Measurements from ENCODE around the gene FZR1. TPM values are rescaled to one million over a fixed set of nuclear protein-coding genes. Genes with fewer than 3 reads are reported as not detected.
A peak's percentile ranks its signal among the peaks of the same experiment; 100 is the strongest.

The FZR1 gene
- total and polyA plus RNA-seq, 2 of the 8 experiments (the other 6 are each of a cell fraction or from before 2014, with no cell fraction given) = 21.6 to 35.5 TPM

DNA sequence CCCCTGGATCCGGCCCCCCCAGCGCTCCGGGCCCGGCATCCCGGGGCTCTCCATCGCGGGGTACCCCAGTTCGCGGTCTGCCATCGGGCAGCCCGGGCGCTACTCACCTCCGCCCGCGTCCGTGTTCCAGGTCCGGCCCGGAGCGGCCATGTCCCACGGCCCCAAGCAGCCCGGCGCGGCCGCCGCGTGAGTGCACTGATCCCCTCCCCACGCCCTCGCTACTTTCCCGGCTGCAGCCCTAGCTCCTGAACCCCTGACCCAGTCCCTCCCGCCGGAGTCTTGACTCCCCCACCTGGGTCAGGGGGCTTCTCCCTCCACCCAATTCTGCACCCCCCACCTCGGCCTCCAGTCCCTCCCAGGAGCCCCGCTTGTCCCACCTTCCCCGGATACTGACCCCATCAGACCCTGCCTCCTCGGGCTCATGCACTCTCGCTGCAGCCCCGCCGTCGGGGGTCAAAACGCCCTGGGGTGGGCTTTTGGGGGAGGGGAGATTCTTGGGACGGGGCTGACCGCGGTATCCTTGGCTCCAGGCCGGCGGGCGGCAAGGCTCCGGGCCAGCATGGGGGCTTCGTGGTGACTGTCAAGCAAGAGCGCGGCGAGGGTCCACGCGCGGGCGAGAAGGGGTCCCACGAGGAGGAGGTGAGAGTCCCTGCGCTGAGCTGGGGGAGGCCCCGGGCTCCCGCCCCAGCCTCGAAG lies 67.2 kb downstream of the FZR1 start:
- Histone ChIP-seq H2AFZ (ENCODE audit: low read length) (no peak overlapping the region), H3K9ac (replicated peaks in 1 of 4; ENCODE audit: extremely low read depth in 1 of 4, low read depth in 3 of 4, low read length in 3 of 4) (peak overlapping the region in 3 of 4 experiments; percentile 42 to 60 (median 56); a peak in 5 of 7 replicates)
- no peak for TF ChIP-seq KDM1A (IDR thresholded peaks at IDR 0.05; ENCODE audit: borderline replicate concordance, low read length)
- no peak for TF ChIP-seq CBX8 (IDR thresholded peaks at IDR 0.05; ENCODE audit: borderline replicate concordance, low read depth, low read length)
- no peak for TF ChIP-seq RFX5 (IDR thresholded peaks at IDR 0.05; ENCODE audit: borderline replicate concordance, low read depth, low read length)
- TF ChIP-seq, protein P1, sequence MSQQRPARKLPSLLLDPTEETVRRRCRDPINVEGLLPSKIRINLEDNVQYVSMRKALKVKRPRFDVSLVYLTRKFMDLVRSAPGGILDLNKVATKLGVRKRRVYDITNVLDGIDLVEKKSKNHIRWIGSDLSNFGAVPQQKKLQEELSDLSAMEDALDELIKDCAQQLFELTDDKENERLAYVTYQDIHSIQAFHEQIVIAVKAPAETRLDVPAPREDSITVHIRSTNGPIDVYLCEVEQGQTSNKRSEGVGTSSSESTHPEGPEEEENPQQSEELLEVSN (IDR thresholded peaks at IDR 0.05) = no peak
- peak; percentile 43; the same call in 1 of the 2 replicates for TF ChIP-seq YY1 (IDR thresholded peaks at IDR 0.05; ENCODE audit: low read depth, low read length)
- TF ChIP-seq, protein P2, sequence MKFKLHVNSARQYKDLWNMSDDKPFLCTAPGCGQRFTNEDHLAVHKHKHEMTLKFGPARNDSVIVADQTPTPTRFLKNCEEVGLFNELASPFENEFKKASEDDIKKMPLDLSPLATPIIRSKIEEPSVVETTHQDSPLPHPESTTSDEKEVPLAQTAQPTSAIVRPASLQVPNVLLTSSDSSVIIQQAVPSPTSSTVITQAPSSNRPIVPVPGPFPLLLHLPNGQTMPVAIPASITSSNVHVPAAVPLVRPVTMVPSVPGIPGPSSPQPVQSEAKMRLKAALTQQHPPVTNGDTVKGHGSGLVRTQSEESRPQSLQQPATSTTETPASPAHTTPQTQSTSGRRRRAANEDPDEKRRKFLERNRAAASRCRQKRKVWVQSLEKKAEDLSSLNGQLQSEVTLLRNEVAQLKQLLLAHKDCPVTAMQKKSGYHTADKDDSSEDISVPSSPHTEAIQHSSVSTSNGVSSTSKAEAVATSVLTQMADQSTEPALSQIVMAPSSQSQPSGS (IDR thresholded peaks at IDR 0.05; ENCODE audit: low read length) = no peak
- TF ChIP-seq PHF8 (conservative IDR thresholded peaks at IDR 0.05; ENCODE audit: low read depth, low read length) = peak; percentile 13; the same call in 1 of the 2 replicates
- no peak for TF ChIP-seq TCF12 (IDR thresholded peaks at IDR 0.05; ENCODE audit: low read depth, low read length)
- no peak for TF ChIP-seq SRF (IDR thresholded peaks at IDR 0.05; ENCODE audit: low read depth, low read length)

More for the DNA sequence above, 67.2 kb downstream of the FZR1 start:
- no peak overlapping the region for H3K14ac ChIP-seq (ENCODE audit: insufficient read length)
- H3K4ac ChIP-seq (replicated peaks; ENCODE audit: insufficient read length, low read depth, low read length) = peak overlapping the region; percentile 69
- H3K79me2 ChIP-seq (ENCODE audit: control insufficient read depth in 1 of 2, insufficient read depth in 2 of 2, low read length in 2 of 2) = no peaks in the 10 kb centered on the region
- peaks cover 21% of the 10 kb centered on the region; the same call in 1 of the 2 replicates for H3K23me2 ChIP-seq (ENCODE audit: low read depth, low read length)
- H3K36me3 ChIP-seq (ENCODE audit: control insufficient read depth in 2 of 4, insufficient read depth in 4 of 4, low read length in 3 of 4) = no peaks in the 10 kb centered on the region
- no peak overlapping the region for H4K5ac ChIP-seq (ENCODE audit: insufficient read length, low read depth, low read length)
- H4K8ac ChIP-seq (ENCODE audit: extremely low read depth, insufficient read depth, low read length) = no peak overlapping the region
- no peak overlapping the region for H2BK120ac ChIP-seq (replicated peaks; ENCODE audit: low read depth, low read length)
- no peaks in the 10 kb centered on the region for H3K27me3 ChIP-seq (replicated peaks in 1 of 4; ENCODE audit: control insufficient read depth in 3 of 4, extremely low read depth in 1 of 4, insufficient read depth in 3 of 4, low read length in 3 of 4)
- peak overlapping the region; percentile 24; the same call in 1 of the 2 replicates for H2BK5ac ChIP-seq (ENCODE audit: low read depth, low read length)
- no peak overlapping the region for H2BK20ac ChIP-seq (ENCODE audit: low read length)
- peak overlapping the region; percentile 66 to 97 (median 82) for H3K4me3 ChIP-seq (ENCODE audit: extremely low read depth in 1 of 4, insufficient read depth in 2 of 4, low read depth in 3 of 4, low read length in 4 of 4)
- H3K9me3 ChIP-seq (ENCODE audit: insufficient read depth in 2 of 2, low read depth in 1 of 2, low read length in 1 of 2) = no peaks in the 10 kb centered on the region
- POLR2A ChIA-PET (ENCODE audit: partially characterized antibody) = interaction anchor here (0.6 to 2.2 kb wide), 6 partner anchors 14 to 412 kb away, joined by 3 to 5 read pairs (median 3); partner anchors contain the start of genes EEF2 and MFSD12
- no peak overlapping the region for H4K91ac ChIP-seq (replicated peaks; ENCODE audit: insufficient read length, low read length)
- no peak overlapping the region for H2BK12ac ChIP-seq (ENCODE audit: low read depth, low read length)
- no peak overlapping the region for H3K56ac ChIP-seq (replicated peaks; ENCODE audit: insufficient read length, low read depth, low read length)
- peak overlapping the region; percentile 70 to 77 for H3K4me2 ChIP-seq (ENCODE audit: insufficient read depth in 1 of 2, low read depth in 2 of 2, low read length in 2 of 2)
- FAIRE-seq (no peak), DNase-seq (ENCODE audit: low read depth in 1 of 2, low spot score in 2 of 2) (peak in 1 of 2 experiments; percentile 73)
- peak overlapping the region; percentile 32; the same call in 1 of the 2 replicates for H3K18ac ChIP-seq (ENCODE audit: extremely low read depth, low read length)
- H2AK5ac ChIP-seq (ENCODE audit: low read depth, low read length) = no peak overlapping the region
- no peak overlapping the region for H2BK15ac ChIP-seq (ENCODE audit: low read length)
- peaks cover 3 to 8% of the 10 kb centered on the region in 2 experiments for H4K20me1 ChIP-seq (replicated peaks in 1 of 2; ENCODE audit: control insufficient read depth in 1 of 2, insufficient read depth in 2 of 2, low read length in 2 of 2)
- CTCF ChIA-PET (ENCODE audit: partially characterized antibody) = interaction anchor here (0.7 to 6.6 kb wide), 5 partner anchors 18 to 94 kb away, joined by 3 to 51 read pairs (median 3); no protein-coding TSS in a partner anchor
- H3K23ac ChIP-seq (ENCODE audit: insufficient read length) = no peak overlapping the region
- H3K4me1 ChIP-seq (replicated peaks in 1 of 4; ENCODE audit: control insufficient read depth in 3 of 4, insufficient read depth in 4 of 4, low read length in 3 of 4) = peaks cover 3 to 15% (median 12%) of the 10 kb centered on the region in 4 experiments; a peak in 6 of 7 replicates
- WGBS, 2 experiments (ENCODE audit: extremely low coverage in 1 of 2, insufficient coverage in 1 of 2, insufficient read length in 1 of 2, insufficient replicate concordance in 2 of 2, low coverage in 1 of 2, low lambda C conversion rate in 2 of 2, missing lambda C conversion rate in 1 of 2) = 1% methylated on average over 30 of the region's 60 CpGs; no CpG with 5 or more reads in 1 of the 2 experiments
- no peaks in the 10 kb centered on the region for H3K79me1 ChIP-seq (ENCODE audit: low read depth, low read length)
- H3K27ac ChIP-seq (ENCODE audit: low read depth, low read length) = peak overlapping the region; percentile 51; the same call in 1 of the 2 replicates
